ENCODE measurements around the gene CTSW. TPM values are rescaled to one million over a fixed set of nuclear protein-coding genes. Genes with fewer than 3 reads are reported as not detected.

Gene CTSW
- total RNA-seq, 1 experiment from 2014 or later = not detected

DNA sequence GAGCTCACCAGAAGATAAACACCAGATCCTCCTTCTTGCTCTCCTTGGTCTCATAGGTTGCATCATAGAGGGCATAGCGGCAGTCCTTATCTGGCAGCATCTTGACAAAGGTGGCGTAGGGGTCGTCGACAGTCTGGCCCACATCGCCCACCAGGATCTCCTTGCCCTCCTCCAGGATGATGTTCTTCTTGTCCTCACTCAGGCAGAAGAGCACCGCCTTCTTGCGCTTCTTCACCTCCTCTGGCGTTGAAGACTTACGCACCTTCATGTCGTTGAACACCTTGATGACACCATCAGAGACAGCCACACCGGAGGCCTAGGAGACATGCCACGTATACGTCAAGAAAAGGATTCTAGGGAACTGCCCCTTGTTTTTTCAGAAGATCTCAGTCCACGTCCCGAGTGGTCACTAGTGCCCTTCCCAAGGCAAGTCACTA lies 23.7 kb upstream of the CTSW start:
- no peak for DNase-seq (ENCODE audit: low spot score)

DNA sequence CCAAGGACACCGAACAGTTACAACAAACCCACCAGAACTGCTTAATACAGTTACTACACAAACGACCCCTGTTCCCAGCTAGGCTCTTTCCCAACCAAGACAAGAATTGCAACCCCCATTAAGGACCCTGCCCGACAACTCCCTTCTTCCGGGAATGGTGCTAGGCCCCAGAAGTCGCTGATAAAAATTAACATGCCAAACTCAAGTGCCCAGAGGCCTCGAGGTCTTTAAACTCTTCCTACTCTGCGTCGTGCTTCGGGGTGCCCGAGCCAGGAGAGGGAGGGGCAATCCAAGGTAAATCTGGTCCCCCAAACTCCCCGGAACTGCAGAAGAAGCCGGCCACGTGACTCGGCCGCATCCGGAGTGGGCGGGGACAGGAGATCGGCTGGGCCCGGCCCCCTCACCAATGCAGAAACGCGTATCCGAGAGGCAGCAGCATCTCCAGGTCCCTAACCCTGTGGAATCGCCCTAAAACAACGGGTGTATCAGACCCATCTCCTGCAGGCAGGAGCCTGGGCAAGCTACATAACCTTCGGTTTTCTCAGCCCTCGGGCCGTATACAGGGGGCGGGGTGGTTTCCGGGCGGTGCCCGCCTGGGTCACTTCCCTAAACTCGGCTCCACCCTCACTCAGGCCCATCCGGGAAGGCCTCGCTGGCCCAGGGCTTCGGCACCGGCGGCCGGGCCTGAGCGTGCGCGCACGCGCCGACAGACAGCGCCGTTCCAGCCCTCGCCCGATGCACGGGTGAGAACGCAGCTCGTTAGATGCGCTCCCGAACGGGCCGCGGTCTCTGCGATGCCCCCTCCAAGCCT lies 22.7 kb upstream of the CTSW start:
- peak; percentile 75 for DNase-seq (ENCODE audit: low spot score)

DNA sequence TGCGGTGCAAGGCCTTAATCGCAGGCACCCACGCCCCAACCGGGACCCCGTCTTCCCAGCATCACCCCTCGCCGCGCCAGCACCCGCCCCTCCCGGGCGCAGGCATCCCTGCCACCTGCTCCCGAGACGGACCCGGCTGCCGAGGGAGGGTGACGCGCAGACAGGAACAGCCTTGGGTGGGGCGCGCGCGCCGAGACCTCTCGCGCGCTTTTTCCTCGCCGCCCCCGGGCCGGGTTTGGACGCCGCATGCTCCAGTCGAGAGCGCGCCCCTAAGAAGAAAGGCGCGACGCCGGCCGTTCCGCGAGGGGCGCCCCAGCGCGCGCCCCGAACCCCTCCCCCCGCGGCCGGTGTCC lies 22.2 kb upstream of the CTSW start:
- DNase-seq (ENCODE audit: low spot score) = peak; percentile 45

DNA sequence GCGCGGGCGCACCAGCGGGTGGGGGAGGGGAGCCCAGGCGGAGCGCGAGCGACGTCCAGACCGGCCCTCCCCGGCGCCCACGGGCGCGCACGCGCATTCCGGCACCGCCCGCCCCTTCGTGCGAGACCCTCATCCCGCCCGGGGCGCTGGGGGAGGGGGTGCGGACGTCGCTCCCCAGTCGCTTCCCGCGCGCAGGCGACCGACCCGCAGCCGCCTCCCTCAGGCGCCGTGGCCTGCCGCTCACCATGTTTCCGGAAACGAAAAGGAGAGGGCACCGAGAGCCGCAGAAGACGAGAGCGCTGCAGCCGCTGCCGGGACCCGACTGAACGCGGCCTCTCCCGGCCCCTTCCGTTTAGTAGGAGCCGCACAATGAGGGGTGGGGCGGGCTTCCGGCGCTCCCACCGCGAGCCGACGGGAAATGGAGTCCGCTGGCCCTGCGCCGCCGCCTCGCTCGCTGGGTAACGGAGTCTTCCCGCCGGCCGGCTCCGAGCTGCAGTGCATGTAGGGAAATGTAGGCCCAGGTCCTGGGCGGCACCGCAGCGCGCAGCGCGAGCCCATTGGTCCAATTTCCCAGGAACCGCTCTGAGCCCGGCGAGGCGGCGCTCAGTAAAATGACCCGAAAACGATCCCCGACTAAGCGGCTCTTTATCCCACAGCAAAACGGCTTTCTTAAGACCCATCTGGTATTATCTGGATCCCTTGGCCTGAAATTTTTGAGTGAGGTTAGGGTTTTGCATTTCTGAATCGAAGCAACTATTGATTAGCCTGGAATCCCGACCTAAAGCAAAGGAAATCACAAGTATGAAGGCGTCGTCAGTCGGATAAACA lies 21.6 kb upstream of the CTSW start, which contains the start of gene CFL1:
TSS of gene CFL1 (minus strand) at position 328 of the 828 bp plus-strand sequence. CDS start at position 247, 81 bp downstream.
- peak; percentile 99 for DNase-seq (ENCODE audit: low spot score)

DNA sequence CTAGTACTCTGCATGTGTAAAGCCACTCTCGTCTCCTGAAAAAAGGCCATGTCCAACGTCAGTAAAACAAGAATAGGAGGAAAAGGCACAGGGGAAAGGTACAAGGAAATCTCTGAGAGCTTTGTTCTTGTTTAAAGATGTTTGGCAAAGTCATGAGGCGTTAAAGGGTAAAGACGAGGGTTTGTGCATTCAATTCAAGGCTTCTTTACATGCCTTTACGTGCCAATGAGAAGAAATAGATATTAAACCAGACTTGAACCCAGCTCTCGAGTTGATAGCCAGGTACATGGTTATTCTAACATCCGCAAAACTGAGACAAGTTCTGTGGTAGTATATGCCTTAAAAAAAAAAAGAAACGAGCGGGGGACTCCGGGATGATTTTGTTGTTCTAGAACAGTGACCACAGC lies 21.0 kb upstream of the CTSW start:
- DNase-seq (ENCODE audit: low spot score) = no peak

DNA sequence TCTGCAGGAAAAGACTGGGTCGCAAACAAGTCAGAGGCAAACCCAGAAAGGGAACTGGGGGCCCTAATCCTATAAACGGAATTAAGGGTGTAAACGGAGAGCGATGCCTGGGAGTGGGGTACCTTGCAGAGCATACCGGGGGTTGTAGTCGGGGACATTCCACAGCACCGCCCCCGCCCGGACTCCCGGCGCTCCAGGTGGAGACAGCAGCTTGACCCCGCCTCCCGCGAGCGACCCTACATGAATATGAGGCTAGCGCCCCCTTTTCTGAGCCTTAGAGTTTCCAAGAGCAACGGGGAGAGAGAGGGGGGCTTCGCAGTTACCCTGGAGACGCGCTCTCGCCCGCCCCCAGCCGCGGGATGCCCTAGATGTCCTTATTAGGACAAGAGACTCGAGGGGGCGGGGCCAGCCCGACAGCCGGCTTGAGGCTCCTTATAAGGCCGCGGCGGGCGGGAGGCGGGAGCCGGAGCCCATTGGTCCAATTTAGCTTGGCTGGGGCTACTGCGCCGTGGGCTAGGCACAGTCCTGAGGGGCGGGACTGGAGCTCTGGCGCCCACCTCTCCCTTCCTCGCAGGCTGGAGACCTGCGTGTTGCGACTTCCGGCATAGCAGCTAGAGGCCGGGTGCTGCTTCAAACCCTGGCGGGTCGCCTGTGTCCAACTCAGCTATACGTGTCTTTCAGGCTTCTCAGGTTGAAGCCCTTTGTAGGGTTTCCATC lies 20.4 kb upstream of the CTSW start:
- peak; percentile 100 for DNase-seq (ENCODE audit: low spot score)

DNA sequence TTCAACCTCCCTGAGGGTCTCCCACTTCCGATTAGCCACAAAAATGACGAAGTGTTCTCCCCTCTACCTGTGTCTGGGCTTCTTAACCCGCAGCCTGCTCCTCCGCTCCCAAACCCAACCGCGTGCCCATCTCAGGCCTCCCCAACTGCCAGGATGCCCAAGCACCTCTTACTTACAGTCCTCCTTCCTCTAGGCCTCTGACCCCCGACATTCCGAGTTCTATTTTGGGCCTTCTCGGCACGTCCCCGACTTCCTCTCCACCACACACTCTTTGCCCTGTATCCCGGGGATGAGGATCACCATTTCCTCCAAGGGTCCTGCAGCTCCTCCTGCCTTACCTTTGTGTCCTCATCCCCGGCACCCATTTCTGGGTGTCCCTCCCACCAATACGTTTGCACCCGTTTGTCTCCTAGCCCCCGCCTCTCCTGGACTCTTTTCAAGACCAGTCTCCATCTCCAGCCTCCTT lies 19.8 kb upstream of the CTSW start:
- DNase-seq (ENCODE audit: low spot score) = no peak

DNA sequence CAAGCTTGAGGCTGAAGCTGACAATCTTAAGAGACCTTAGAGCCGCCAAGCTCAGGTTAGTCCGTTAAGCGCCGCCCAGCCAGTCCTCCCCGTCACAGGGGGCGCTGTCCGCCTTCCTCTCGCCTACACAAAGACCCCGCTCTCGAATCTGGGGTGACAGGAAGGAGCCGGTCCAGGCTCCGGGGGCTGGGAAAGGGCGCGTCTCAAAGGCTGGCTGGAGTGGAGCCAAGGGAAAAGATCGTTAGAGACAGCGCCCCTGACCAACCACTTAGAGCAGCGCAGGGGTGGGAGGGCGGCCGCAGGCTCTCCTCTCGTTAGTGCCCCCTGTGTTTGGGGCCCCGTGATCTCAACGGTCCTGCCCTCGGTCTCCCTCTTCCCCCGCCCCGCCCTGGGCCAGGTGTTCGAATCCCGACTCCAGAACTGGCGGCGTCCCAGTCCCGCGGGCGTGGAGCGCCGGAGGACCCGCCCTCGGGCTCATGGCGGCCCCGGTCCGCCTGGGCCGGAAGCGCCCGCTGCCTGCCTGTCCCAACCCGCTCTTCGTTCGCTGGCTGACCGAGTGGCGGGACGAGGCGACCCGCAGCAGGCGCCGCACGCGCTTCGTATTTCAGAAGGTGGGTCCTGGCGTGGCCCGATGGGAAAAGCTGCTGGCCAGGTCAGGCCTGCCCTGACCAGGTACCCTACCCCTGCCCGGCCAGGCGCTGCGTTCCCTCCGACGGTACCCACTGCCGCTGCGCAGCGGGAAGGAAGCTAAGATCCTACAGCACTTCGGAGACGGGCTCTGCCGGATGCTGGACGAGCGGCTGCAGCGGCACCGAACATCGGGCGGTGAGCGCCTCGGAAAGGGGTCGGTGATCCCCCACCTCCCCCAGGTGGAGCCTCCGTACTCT lies 19.1 kb upstream of the CTSW start, which contains the start of gene MUS81:
TSS of gene MUS81 (plus strand) at position 156 of the 887 bp plus-strand sequence. CDS start at position 477, 321 bp downstream.
- DNase-seq (ENCODE audit: low spot score) = peak; percentile 100

DNA sequence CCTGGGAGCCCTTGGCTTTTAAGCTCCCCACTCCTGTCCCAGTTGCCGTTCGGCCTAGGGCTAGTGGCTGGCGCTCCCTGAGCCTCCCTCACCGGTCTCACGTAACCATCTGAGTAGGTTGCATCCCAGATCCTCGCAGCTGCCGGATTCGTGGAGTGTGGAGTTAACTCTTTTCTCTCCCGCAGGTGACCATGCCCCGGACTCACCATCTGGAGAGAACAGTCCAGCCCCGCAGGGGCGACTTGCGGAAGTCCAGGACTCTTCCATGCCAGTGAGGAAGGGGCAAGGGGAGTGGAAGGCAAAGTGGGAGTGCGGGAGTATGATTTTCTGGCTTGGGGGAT lies 18.5 kb upstream of the CTSW start:
- DNase-seq (ENCODE audit: low spot score) = no peak

DNA sequence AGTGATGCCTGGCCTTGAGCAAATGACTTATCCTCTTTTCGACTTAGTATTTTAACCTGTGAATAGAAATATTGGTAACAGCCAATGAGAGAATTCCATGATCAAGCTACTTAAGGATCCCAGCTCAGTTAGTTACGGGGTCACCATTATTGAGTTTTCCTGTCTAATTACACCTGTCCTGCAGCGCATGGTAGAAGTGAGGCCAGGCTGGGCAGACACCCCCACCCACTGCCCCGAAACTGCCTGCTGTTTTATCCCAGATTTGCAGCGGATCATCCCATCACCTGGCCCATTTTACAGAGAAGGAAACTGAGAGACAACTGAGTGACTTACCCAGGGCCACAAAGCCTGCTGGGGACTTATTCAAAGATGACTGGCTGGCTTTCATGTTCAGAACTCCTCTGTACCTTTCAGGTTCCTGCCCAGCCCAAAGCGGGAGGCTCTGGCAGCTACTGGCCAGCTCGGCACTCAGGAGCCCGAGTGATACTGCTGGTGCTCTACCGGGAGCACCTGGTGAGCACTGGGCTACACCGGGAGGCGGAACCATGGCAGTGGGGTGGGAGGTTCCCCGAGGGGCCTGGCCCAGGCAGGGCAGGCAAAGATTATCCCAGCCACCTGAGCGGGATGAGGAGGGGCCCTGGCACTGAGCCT lies 18.0 kb upstream of the CTSW start:
- DNase-seq (ENCODE audit: low spot score) = no peak

DNA sequence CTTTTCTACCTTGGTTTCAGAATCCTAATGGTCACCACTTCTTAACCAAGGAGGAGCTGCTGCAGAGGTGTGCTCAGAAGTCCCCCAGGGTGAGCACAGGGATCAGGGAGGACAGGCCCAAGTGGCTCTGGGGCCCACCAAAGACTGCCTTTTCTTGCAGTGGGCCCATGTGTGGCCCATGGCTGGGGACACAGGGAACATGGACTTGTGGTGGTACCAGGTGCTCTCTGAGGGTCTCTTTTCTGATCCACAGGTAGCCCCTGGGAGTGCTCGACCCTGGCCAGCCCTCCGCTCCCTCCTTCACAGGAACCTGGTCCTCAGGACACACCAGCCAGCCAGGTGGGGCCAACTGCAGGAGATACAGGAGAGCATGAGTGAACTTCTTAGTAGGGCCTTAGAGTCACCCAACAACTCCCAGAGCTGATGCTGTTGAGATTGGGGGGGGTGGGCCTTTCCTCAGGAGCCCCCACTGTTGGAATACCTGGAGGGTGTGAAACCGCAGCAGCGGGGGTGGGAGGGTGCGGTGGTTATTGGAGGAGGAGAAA lies 17.4 kb upstream of the CTSW start:
- no peak for DNase-seq (ENCODE audit: low spot score)

DNA sequence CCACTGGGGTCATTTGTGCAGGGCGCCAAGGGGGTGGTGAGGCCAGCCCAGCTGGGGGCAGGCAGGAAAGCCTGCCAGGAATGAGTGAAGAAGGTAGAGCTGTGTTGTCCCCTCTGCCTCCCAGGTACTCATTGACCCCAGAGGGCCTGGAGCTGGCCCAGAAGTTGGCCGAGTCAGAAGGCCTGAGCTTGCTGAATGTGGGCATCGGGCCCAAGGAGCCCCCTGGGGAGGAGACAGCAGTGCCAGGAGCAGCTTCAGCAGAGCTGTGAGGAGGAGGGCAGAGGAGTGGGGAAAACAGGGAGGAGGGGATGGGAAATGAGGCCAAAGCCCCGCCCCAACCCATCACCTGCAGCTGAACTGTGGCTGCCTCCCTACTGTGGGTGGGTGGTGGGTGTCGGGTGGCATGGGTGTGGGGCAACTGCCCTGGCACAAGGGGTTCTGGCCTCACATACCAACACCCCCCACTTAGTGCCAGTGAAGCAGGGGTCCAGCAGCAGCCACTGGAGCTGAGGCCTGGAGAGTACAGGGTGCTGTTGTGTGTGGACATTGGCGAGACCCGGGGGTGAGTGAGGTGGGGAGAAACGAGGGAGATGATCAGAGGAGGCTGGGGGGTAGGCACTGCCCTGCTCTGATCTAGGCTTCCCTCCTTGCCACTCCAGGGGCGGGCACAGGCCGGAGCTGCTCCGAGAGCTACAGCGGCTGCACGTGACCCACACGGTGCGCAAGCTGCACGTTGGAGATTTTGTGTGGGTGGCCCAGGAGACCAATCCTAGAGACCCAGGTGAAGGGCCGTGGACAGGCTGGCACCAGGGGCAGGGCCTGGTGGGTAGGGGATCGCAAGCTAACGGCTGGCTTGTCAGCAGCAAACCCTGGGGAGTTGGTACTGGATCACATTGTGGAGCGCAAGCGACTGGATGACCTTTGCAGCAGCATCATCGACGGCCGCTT lies 16.4 kb upstream of the CTSW start:
- DNase-seq (ENCODE audit: low spot score) = no peak

DNA sequence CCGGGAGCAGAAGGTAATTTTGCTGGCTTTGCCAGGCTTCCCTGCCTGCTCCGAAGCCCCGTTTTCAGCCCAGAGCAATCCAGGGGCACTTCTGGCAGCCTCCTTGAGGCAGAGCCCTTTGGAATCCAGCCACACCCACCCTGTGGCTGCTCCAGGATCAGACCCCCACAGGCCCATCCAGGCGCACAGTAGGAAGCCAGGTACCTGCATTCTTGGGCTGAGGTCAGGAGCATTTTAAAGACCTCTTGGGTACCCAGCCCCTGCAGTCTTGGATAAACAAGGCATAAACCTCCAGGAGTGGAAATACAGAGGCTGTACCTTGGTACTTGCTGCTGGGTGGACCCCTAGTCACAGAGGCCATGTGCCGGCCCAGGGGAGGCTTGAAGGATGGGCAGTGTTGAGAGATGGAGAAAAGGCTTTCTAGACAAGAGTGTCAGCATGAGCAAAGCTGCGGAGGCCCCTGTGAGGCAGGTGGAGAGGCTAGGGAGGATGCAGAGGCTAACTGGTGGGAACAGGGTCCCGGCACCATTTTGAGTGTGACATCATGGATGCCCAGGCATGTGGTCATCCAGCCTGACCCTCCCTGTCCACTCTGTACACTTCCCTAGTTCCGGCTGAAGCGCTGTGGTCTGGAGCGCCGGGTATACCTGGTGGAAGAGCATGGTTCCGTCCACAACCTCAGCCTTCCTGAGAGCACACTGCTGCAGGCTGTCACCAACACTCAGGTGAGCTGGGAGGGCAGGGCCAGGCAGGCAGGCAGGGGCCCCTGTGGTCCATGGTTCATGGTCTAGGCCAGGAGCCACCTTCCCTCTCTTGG lies 15.5 kb upstream of the CTSW start:
- DNase-seq (ENCODE audit: low spot score) = no peak

DNA sequence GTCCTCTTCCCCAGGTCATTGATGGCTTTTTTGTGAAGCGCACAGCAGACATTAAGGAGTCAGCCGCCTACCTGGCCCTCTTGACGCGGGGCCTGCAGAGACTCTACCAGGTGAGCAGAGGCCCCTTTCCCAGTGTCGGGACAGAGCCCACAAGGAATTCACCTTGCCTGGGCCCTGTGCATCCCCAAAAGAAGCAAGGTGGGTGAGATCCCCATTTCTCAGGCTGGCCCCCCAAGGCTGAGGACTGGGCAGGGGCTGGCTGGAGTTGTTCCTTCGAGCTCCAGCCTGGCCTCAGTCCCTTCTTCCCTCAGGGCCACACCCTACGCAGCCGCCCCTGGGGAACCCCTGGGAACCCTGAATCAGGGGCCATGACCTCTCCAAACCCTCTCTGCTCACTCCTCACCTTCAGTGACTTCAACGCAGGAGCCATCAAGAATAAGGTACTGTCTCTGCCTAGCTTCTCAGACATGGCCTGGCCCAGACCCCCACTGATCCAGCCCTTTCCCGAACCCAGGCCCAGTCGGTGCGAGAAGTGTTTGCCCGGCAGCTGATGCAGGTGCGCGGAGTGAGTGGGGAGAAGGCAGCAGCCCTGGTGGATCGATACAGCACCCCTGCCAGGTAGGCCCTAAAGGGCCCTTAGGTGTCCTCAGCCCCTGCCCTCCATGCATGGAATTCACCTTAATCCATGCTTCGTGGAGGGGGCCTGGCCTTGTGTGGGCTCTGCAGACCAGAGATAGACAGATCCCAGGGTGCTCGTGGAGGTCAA lies 14.7 kb upstream of the CTSW start:
- peak; percentile 0 for DNase-seq (ENCODE audit: low spot score)

DNA sequence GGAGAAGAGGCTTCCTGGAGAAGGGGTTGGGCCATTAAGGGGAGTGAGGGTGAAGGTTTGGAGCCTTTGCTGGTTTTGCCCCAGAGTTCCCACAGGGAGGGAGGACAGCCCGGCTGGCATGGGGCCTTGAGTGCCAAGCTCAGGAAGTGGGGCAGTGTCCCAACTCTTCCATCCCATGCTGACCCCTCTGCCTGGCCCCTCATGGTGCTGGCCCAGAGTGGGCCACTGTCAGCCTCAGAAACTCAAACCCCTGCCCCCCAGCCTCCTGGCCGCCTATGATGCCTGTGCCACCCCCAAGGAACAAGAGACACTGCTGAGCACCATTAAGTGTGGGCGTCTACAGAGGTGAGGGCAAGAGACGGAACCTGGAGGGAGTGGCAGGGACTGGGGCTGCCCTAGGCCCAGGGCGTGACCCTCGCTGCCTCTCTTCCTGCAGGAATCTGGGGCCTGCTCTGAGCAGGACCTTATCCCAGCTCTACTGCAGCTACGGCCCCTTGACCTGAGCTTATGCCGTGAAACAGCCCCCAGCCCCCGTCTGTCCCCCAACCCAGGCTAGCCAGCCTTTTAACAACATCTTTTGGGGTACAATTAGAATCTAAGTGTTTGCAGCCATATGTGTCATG lies 14.0 kb upstream of the CTSW start:
- DNase-seq (ENCODE audit: low spot score) = peak; percentile 0

DNA sequence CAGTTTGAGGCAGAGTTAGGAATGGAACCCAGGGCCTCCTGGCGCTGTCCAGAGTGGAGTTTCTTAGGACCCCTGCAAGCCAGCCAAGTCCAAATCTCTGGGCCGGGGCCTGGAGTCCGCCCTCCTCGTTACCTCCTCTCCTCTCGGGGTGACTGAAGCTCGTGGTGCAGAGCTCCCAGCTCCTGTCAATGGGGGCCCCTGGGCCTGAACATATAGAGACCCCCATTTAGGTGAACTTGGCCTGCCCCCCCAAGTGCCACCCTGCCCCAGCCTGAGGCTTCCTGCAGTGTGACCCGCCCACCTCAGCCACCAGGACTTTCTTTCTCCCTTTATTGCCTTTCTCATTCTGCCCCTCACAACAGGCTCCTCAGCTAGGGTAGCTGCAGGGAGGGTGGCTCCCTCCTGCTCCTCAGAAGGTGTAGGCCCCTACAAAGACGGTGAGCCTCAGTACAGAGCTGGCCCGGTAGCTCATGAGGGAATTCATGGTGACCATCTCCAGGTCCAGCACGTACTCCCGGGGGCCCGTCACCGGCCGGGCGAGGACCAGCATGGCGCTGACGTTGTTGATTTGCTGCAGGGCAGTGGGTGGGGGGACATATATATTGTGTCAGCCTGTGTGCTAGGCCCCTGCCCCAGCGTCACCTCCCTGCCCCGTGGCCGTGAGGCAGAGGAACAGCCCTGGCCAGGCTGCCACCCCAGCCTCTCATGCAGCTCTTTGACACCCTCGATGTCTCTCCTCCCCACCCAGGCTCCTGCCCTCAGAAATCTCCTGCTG lies 12.9 kb upstream of the CTSW start:
- no peak for DNase-seq (ENCODE audit: low spot score)

All from HT-29 (cell line).